HFF-Myc (cell line): ENCODE measurements around the gene DNM2.

Experiments used
- DNase-seq: peaks from one replicate; pipeline ENCODE4 v3.0.0-alpha.2; 2011; ENCODE audit warnings: low read depth; ENCODE audit errors: extremely low read depth
- H3K4me3 ChIP-seq: replicated peaks from 2 replicates; pipeline ENCODE4 v1.5.1; 2011; ENCODE audit warnings: low read depth, mild to moderate bottlenecking, control low read depth, low read length
- CTCF ChIP-seq: IDR thresholded peaks from 2 replicates; pipeline ENCODE4 v1.5.1; 2012; ENCODE audit warnings: mild to moderate bottlenecking, low read depth, low read length, control low read depth; ENCODE audit errors: missing control alignments

Gene DNM2

GRCh38 chr19:10858204-10858828, 140.4 kb downstream of the DNM2 start:
- DNase-seq, result no peak
- H3K4me3 ChIP-seq, result no peak overlapping the region

DNA sequence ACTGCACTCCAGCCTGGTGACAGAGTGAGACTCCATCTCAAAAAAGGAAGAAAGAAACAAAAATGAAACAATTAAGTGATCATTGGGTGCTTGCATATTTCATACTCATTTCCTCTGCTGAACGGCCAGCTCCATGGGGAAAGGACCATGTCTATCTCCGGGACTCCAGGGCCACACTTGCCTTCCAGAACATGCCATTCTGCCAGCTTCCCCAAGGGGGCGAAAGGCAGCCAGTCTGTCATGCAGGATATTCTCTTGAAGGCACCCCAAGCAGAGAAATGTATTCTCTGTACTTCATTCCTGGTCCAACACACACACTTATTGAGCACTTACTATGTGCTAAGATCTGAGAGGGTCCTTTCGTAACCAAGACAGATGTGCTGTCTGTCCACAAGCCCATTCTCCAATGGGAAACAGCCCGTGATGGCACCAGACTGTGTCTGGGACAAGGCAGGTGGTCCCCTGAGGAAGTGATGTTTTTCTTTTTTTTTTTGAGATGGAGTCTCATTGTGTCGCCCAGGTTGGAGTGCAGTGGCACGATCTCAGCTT, 143.3 kb downstream of the DNM2 start:
- no peak overlapping the region for H3K4me3 ChIP-seq
- TF ChIP-seq CTCF, result peak; percentile 52
- no peak for DNase-seq

More at GRCh38 chr19:10858204-10858828, 140.4 kb downstream of the DNM2 start:
- peak; percentile 95 for TF ChIP-seq CTCF

- TF ChIP-seq CTCF, result no peak
- no peak overlapping the region for H3K4me3 ChIP-seq
- DNase-seq, result no peak
Observed at GRCh38 chr19:10862561-10863106, 144.8 kb downstream of the DNM2 start.

- no peak for TF ChIP-seq CTCF
- no peak for DNase-seq
- no peak overlapping the region for H3K4me3 ChIP-seq
Observed at GRCh38 chr19:10863107-10863717, 145.3 kb downstream of the DNM2 start.

DNA sequence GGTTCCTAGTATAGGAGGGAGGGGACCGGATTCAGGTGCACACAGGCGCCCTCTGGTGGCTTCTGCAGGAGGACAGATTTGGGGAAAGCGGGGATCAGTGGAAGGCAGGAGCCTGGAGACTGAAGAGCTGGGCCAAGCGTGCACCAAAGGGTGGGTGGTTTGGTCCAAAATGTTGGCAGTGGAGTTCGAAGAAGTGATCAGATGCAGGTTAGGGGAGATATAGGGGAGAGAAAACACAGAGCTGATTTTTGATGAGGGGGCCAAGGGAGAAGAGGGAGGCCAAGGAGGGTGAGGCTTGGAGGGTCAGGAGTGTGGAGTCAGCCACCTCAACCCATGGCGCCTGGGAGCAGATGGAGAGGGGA, 146.6 kb downstream of the DNM2 start:
- peak; percentile 98 for TF ChIP-seq CTCF
- DNase-seq, result no peak
- no peak overlapping the region for H3K4me3 ChIP-seq

DNA sequence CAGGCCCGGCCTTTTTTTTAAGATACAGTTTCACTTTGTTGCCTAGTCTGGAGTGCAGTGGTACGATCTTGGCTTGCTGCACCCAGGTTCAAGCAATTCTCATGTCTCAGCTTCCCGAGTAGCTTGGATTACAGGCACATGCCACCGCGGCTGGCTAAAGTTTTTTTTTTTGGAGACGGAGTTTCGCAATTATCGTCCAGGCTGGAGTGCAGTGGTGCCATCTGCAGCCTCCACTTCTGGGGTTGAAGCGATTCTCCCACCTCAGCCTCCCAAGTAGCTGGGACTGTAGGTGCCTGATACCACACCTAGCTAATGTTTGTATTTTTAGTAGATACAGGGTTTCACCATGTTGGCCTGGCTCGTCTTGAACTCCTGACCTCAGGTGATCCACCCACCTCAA, 148.6 kb downstream of the DNM2 start:
- TF ChIP-seq CTCF, result no peak
- no peak overlapping the region for H3K4me3 ChIP-seq
- no peak for DNase-seq
